SK-N-MC (cell line): ENCODE measurements around the gene MREG.

Experiments
- DNase-seq: peaks from one replicate; pipeline ENCODE4 v3.0.0-alpha.2; 2011; ENCODE audit warnings: low read depth, low spot score
- H3K27ac ChIP-seq: fragments of 200-600 bp; sonication (generic); 2 replicates; pipeline ENCODE4 v1.5.1; 2016; ENCODE audit warnings: mixed run types
- H3K36me3 ChIP-seq: fragments of 200-600 bp; sonication (generic); 2 replicates; pipeline ENCODE4 v1.6.1; 2017; ENCODE audit warnings: antibody characterized with exemption, low read length, mixed read lengths; ENCODE audit not compliant: insufficient read depth
- H3K4me3 ChIP-seq: fragments of 200-600 bp; sonication (generic); 2 replicates; pipeline ENCODE4 v1.5.1; 2016
- H3K9ac ChIP-seq: fragments of 200-600 bp; sonication (generic); 2 replicates; pipeline ENCODE4 v1.8.0; 2017; ENCODE audit warnings: mixed run types, mixed read lengths; ENCODE audit not compliant: insufficient read length
- H3K9me3 ChIP-seq: fragments of 200-600 bp; sonication (generic); 2 replicates; pipeline ENCODE4 v1.6.1; 2017; ENCODE audit warnings: low read depth, mild to moderate bottlenecking, antibody characterized with exemption, low read length, moderate library complexity, mixed read lengths
- EZH2 ChIP-seq: fragments of 200-600 bp; sonication (generic); IDR thresholded peaks from one replicate; pipeline ENCODE4 v1.6.1; 2017; ENCODE audit warnings: antibody characterized with exemption
- FOXP2 ChIP-seq: optimal IDR thresholded peaks from 2 replicates; pipeline ENCODE3; 2011; ENCODE audit warnings: mild to moderate bottlenecking, moderate library complexity; ENCODE audit not compliant: insufficient read depth; ENCODE audit errors: extremely low read length, control extremely low read depth
- POLR2AphosphoS5 ChIP-seq: IDR thresholded peaks from 2 replicates; pipeline ENCODE4 v1.6.1; 2012; ENCODE audit warnings: mild to moderate bottlenecking, low read depth, low read length, borderline replicate concordance

MREG gene

GRCh38 chr2:215948051-215948450 lies 65.3 kb downstream of the MREG start:
- TF ChIP-seq POLR2AphosphoS5 = no peak
- TF ChIP-seq FOXP2 = no peak
- TF ChIP-seq EZH2 = no peak
- no peak overlapping the region for H3K4me3 ChIP-seq

GRCh38 chr2:215946586-215946985 lies 66.8 kb downstream of the MREG start:
- no peak for DNase-seq
- H3K9ac ChIP-seq = no peak overlapping the region
- TF ChIP-seq FOXP2 = no peak
- no peak for TF ChIP-seq POLR2AphosphoS5
- TF ChIP-seq EZH2 = no peak
- no peaks in the 10 kb centered on the region for H3K9me3 ChIP-seq
- H3K27ac ChIP-seq = no peak overlapping the region
- H3K4me3 ChIP-seq = no peak overlapping the region
- peaks cover 22% of the 10 kb centered on the region for H3K36me3 ChIP-seq

More at GRCh38 chr2:215948051-215948450, 65.3 kb downstream of the MREG start:
- no peak overlapping the region for H3K9ac ChIP-seq
- no peak overlapping the region for H3K27ac ChIP-seq
- no peaks in the 10 kb centered on the region for H3K9me3 ChIP-seq
- peaks cover 18% of the 10 kb centered on the region for H3K36me3 ChIP-seq
- DNase-seq = no peak

GRCh38 chr2:215942194-215942593 lies 71.2 kb downstream of the MREG start:
- no peak overlapping the region for H3K27ac ChIP-seq
- no peak for DNase-seq
- TF ChIP-seq POLR2AphosphoS5 (no peak), FOXP2 (no peak), EZH2 (no peak)
- H3K9ac ChIP-seq = no peak overlapping the region
- no peaks in the 10 kb centered on the region for H3K9me3 ChIP-seq
- H3K4me3 ChIP-seq = no peak overlapping the region
- peaks cover 29% of the 10 kb centered on the region for H3K36me3 ChIP-seq

DNA sequence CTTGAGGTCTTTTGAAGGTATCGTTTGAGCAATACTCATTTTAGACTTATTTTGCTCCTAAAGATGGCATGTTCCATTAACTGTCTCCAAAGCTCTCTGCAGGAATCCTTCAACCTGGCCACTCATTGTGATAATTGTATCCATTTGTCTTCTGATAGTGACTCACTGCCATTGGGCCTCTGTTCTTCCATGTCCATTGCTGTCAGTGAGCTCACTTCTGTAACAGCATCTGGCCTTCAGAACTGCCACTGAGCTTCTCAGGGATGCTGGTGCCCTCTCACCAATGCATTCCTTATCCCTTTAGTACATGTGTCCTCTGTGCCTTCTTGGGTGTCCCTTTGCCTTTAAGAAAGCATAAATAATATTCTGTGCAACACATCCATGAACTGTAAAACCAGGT lies 71.6 kb downstream of the MREG start:
- no peak overlapping the region for H3K4me3 ChIP-seq
- H3K9ac ChIP-seq = no peak overlapping the region
- H3K36me3 ChIP-seq = peaks cover 29% of the 10 kb centered on the region
- no peaks in the 10 kb centered on the region for H3K9me3 ChIP-seq
- TF ChIP-seq POLR2AphosphoS5 (no peak), EZH2 (no peak), FOXP2 (no peak)
- H3K27ac ChIP-seq = no peak overlapping the region
- no peak for DNase-seq

DNA sequence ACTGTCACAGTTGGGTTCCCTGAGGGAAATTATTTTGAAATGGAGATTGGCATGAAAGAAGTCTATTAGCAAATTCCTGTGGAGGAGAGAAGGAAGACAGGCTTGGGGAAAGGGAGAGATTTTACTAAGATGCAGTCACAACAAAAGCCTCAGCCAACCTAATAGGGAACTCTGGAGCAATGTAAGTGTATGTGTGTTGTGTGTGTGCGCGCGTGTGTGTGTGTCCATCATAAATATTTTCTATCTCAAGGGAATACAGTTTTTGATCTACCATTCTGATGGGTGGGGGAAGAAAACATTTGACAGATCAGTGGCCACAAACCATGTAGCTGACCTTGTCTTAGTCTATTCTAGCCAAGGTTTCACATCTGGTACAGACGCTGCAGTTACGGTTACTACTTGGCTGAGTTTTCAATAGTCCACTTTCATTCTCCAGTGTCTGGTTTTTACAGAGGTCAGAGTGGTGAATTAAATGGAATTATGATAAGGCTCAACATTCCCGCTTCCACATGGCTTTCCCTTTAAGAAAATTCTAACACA lies 72.6 kb downstream of the MREG start:
- no peak for DNase-seq
- Histone ChIP-seq H3K36me3 (peaks cover 29% of the 10 kb centered on the region), H3K4me3 (no peak overlapping the region), H3K27ac (no peak overlapping the region), H3K9ac (no peak overlapping the region), H3K9me3 (no peaks in the 10 kb centered on the region)
- TF ChIP-seq FOXP2 (no peak), POLR2AphosphoS5 (no peak), EZH2 (no peak)

DNA sequence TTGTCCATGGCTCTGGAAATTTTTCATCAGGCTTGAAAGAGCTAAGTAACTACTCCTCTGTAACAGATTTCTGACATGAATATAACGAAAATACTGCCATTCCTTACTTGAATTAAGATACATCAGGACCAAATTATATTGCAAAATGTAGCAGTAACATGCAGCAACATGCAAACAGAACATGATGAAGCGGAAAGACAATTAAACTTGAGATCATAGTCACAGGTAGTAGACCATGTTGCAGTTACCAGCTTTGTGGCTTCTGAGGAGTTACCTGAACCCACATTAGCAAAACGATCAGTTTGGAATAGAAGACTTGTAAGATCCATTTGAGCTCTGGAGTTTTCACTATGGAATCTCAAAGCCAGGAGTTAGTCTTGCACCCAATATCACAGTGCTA lies 76.2 kb downstream of the MREG start:
- Histone ChIP-seq H3K27ac (no peak overlapping the region), H3K4me3 (no peak overlapping the region), H3K36me3 (peaks cover 12% of the 10 kb centered on the region), H3K9me3 (no peaks in the 10 kb centered on the region), H3K9ac (no peak overlapping the region)
- TF ChIP-seq EZH2 (no peak), POLR2AphosphoS5 (no peak), FOXP2 (no peak)
- DNase-seq = no peak

GRCh38 chr2:215933151-215933550 lies 80.2 kb downstream of the MREG start:
- no peak overlapping the region for H3K27ac ChIP-seq
- DNase-seq = no peak
- TF ChIP-seq POLR2AphosphoS5 = no peak
- no peak for TF ChIP-seq EZH2
- TF ChIP-seq FOXP2 = no peak
- H3K9ac ChIP-seq = no peak overlapping the region
- H3K36me3 ChIP-seq = no peaks in the 10 kb centered on the region
- H3K4me3 ChIP-seq = no peak overlapping the region
- no peaks in the 10 kb centered on the region for H3K9me3 ChIP-seq

GRCh38 chr2:215931256-215931903 lies 82.0 kb downstream of the MREG start:
- Histone ChIP-seq H3K4me3 (0 out of 2 replicates have a peak overlapping the region, but pooled peaks have one; percentile 22), H3K36me3 (no peaks in the 10 kb centered on the region), H3K9ac (peak overlapping the region; percentile 6), H3K9me3 (no peaks in the 10 kb centered on the region), H3K27ac (peak overlapping the region; percentile 44; the same call in 1 of the 2 replicates)
- TF ChIP-seq POLR2AphosphoS5 (no peak), FOXP2 (no peak), EZH2 (no peak)
- peak; percentile 66 for DNase-seq

DNA sequence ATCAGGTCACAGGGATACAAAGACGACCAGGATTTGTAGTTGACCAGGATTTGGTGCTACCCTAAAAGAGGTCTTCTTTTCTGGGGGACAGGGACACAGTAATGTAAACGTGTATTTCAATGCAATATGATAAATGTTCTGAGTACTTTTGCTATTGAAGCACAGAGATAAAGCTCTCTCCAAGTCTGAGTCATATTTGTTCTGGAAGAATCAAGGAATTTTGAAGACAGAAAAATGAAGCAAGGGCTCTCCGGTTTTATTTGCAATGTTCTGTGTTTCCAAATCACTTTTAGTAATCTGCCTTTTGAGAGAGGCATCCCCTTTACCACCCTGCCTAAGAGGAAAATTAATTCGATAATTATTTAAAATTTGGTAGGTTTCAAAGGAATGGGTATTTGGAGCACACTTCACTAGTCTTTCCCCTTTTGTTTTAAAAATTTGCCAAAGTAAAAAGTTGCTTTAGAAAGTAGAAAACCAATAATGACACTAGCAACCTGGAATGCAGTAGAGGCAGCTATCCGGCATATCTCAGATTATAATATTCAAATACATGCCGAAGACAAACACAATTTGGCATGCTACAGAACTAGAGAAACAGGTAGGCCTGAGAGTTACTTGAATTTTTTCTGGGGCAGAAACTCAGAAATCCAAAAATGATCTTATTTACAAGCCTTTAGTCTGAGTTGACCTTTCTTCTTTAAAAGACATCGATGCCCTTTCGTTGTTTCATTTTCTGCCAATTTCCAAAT lies 82.7 kb downstream of the MREG start:
- H3K27ac ChIP-seq = peak overlapping the region; percentile 44; the same call in 1 of the 2 replicates
- H3K36me3 ChIP-seq = no peaks in the 10 kb centered on the region
- no peaks in the 10 kb centered on the region for H3K9me3 ChIP-seq
- 0 out of 2 replicates have a peak overlapping the region, but pooled peaks have one; percentile 22 for H3K4me3 ChIP-seq
- no peak for DNase-seq
- no peak for TF ChIP-seq FOXP2
- no peak for TF ChIP-seq EZH2
- no peak for TF ChIP-seq POLR2AphosphoS5
- peak overlapping the region; percentile 6 for H3K9ac ChIP-seq
